Mammary epithelial cell (primary cell): Measurements from ENCODE around the gene KIF3A.

Experiments
- EZH2 ChIP-seq: IDR thresholded peaks from 2 replicates; pipeline ENCODE4 v1.6.1; 2012; ENCODE audit warnings: low read length, inconsistent platforms, borderline replicate concordance
- TF ChIP-seq, protein P1 (sequence below), 2 donors: IDR thresholded peaks in 1 of 2; conservative IDR thresholded peaks in 1 of 2; 2 replicates each; pipeline ENCODE4 v1.5.1; 2011 to 2012; ENCODE audit warnings: inconsistent platforms in 2 of 2, low read length in 2 of 2, mild to moderate bottlenecking in 2 of 2, control low read depth in 1 of 2, low read depth in 1 of 2; ENCODE audit not compliant: insufficient read depth in 1 of 2; ENCODE audit errors: extremely low read depth in 1 of 2

DNA sequence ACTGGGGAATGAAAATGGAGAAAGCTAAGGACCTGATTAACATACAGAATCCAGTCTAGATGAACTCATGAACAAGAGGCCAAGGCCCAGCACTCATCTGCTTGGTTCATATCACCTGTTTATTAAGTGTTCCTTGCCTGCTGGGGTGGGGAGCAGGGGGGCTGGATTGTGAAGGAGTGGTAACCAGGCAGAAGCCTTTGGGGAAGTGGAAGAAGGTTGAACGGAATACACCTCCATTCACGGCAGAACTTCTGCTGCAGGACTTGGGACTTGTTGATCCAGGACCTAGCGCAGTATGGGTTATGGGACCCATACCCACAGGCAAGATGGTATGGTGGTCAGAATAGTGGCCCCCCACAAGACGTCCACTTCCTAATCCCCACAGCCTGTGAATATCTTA lies 48.5 kb upstream of the KIF3A start:
- TF ChIP-seq, protein P1, sequence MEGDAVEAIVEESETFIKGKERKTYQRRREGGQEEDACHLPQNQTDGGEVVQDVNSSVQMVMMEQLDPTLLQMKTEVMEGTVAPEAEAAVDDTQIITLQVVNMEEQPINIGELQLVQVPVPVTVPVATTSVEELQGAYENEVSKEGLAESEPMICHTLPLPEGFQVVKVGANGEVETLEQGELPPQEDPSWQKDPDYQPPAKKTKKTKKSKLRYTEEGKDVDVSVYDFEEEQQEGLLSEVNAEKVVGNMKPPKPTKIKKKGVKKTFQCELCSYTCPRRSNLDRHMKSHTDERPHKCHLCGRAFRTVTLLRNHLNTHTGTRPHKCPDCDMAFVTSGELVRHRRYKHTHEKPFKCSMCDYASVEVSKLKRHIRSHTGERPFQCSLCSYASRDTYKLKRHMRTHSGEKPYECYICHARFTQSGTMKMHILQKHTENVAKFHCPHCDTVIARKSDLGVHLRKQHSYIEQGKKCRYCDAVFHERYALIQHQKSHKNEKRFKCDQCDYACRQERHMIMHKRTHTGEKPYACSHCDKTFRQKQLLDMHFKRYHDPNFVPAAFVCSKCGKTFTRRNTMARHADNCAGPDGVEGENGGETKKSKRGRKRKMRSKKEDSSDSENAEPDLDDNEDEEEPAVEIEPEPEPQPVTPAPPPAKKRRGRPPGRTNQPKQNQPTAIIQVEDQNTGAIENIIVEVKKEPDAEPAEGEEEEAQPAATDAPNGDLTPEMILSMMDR (conservative IDR thresholded peaks at IDR 0.05 in 1 of 2, IDR thresholded peaks at IDR 0.05 in 1 of 2; ENCODE audit: extremely low read depth in 1 of 2, insufficient read depth in 1 of 2, low read depth in 1 of 2, low read length in 2 of 2): no peak
- TF ChIP-seq EZH2: no peak
